HG03045 (cell line): ENCODE results near the gene WIF1.

Experiments
- ATAC-seq: cut with Tn5 transposase; IDR thresholded peaks from one replicate; pipeline ENCODE4 v1.9.1; 2021; ENCODE audit warnings: mild to moderate bottlenecking, moderate library complexity; ENCODE audit not compliant: unreplicated experiment

Gene WIF1

DNA sequence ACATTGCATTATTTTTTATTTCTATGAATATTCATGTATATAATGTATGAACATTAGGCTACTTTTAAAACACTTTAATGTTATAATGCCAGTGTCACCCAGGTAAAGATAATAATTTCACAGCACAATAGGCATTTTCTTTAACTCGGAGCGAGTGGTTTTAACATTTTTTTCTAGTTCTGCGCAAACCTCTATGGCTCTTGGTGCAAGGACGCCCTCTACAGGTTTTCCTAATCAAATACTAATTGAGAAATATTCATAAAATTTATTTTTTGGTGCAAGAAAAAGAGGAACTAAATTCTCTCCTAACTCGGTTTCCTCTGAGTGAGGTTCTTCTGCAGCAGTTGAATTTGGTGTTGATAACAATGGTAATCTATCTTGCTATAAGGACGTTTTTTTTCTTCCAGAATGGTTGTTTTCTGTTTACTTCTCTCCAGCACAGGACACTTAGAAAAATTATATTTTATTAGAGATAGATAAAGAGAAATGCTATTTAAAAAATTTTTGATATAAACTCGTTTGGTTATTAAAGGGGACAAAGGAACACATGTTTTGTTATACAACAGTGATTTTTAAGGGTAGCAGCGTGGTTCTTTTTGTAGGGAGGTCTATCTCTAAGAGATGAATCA, 2.4 kb upstream of the WIF1 start:
- ATAC-seq, result no peak

DNA sequence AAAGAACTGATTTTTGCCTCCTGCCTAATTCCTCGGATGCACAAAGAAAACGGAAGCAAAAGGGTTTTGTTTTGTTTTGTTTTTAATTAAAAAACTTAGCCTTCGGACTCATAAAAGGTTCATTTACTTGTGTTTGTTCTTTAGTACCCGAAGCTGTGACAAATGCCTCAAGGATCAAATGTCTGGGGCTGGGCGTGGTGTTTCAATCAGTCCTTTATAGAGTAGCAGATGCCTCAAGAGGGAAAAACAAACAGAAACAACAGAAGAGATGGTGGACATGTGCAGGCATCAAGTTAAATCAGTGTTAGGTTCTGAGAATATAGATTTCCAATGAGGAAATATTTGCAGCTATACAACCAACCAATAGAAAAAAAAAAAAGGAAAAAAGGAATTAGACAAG, 1.6 kb upstream of the WIF1 start:
- ATAC-seq, result no peak

DNA sequence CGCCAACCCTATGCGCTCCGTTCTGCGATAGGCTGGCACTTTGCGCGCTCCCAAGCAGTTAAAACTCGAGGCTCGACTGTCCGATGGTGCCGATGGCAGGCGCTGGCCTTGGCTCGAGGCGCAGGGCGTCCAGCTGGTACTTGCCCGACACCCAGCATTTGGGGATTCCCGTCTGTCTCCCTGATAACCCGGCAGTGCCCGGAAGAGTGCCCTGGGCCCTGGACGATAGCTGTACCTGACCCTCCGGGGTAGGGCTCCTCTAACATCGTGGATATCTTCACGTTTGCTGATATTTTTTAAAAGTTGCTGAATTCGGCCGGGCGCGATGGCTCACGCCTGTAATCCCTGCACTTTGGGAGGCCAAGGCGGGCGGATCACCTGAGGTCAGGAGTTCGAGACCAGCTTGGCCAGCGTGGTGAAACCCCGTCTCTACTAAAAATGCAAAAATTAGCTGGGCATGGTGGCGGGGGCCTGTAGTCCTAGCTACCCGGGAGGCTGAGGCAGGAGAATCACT, 908 bp upstream of the WIF1 start:
- no peak for ATAC-seq

DNA sequence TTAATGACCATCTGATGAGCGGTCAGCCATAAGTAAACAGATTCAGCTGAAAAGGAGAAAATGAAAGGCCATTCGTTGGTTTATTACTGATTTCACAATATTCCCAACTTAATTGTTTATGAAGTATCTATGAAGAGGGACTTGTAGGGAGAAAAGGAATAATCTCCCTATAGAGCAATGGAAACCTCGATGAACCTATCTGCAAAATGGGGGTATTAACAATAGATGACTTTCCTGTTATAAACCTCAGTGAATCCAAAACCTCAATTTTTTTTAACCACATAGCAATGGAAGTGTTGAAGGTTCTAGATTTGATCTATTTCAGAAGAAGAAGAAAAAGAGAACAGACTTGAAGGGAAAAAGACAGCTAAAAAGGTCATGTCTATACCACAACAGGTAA, 2.0 kb downstream of the WIF1 start:
- ATAC-seq, result no peak

DNA sequence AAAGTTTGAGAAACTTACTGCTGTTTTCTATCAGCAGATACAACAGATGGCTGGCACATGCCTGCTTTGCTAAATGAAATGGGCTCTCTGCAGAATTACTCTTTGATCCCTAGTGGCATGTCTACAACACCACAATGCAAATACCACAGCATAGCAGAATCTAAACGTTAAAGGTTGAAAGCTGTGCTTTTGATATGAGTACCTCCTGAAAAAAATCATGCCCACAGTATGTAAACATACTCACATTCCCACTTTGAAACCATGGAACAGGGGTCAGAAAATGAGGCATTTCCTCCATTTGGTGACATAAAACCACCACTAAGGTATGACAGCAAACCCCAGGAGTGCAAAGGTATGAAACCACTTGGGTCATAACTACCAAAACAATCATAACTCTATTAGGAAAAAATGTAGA, 7.5 kb downstream of the WIF1 start:
- no peak for ATAC-seq

DNA sequence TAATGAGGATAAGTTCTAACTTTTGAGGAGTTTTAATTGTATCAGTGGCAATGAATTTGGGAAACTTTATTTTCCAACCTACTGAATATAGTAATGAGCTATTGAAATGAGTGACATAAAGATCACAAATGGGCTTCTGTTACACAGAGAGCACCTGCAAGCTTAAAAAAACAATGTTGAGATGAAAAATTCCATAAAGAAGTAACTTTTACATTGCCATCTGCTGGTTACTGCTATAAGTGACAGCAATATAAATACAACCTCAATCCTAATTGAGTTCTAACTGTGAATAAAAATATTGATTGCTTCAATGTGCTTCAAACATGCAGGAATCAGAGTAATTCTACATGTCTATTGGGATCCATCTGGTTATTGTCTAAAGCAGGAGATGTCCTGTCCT, 14.2 kb downstream of the WIF1 start:
- no peak for ATAC-seq

DNA sequence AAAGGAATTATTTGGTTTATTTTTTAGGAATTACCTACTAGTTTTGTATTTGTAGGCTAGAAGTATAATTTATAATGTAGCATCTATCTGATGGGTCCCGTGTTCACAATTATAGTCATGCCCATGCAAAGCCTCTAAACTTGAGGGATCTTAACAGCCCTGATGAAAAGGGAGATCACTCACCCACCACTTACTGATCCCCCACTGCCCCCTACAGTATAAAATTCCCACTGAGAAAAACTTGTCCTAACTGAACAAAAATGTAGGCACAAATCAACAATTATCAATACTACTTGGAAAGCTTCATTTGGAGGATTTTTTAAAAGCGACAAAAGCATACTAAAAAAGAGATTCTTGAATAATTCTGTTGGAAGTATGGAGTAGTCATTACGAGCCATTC, 21.0 kb downstream of the WIF1 start:
- no peak for ATAC-seq

DNA sequence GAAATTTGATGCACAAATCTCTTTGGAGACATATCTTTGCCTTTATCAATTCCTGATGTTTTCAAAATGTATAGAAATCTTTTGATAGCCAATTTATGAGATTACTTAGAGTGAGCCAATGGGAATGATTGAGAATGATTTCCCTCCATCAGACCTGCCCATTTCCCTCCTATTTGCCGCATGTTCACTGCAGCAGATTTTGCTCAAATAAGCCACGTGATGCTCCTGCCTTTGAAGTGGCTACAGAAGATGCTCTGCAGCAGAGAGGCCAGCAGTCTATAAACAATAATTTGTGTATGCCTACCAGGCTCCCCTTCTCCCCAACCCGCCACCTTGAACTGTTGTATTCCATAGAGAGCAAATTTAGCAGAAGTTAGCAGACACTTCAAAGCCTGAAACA, 21.9 kb downstream of the WIF1 start:
- no peak for ATAC-seq

DNA sequence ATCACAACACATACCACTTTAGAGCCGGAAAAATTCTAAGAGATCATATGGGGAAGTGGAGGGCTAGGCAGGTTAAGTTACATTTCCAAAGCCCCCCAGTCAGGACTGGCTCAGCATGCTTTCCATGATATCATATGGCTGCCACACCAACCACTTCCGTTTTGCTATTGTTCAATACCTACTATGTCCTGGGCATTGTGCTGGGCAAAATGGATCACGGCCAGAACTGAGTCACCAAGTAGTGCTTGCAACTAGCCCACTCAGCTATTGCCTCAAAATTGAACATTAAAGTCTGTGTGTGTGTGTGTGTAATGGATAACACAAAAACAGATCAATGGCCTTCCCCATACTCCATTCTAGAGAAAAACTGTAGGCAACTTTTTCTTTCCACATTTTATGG, 22.7 kb downstream of the WIF1 start:
- ATAC-seq, result no peak

DNA sequence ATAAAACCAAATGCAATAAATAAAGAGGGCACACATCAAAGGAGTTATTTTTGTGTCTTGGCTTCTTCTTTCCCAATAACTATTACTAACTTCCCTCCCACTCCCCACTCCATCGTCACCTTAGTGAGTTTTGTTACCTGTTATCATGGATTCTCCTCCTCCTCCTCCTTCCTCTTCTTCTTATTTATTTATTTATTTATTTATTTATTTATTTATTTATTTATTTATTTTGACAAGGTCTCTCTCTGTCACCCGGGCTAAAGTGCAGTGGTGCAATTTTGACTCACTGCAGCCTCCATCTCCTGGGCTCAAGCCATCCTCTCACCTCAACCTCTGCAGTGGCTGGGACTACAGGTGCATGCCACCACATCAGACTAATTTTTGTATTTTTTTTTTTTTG, 26.4 kb downstream of the WIF1 start:
- ATAC-seq, result no peak

DNA sequence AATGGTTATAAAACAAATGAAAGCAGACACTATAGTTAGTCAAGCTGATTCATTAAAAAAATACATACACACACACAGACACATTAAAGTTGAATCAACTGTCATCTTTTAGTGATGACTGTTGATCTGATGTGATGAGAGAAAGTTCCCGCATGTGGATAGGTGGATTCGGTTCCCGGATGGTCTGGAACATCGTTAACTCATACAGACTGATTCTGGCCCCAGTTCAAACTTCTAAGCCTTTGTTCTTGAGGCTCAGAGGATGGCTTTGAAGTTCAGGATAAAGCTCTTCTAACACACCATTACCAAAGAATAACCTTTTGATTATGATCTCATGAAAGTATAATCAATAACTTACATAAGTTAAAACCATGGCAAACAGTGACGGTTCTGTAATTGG, 27.5 kb downstream of the WIF1 start:
- no peak for ATAC-seq

DNA sequence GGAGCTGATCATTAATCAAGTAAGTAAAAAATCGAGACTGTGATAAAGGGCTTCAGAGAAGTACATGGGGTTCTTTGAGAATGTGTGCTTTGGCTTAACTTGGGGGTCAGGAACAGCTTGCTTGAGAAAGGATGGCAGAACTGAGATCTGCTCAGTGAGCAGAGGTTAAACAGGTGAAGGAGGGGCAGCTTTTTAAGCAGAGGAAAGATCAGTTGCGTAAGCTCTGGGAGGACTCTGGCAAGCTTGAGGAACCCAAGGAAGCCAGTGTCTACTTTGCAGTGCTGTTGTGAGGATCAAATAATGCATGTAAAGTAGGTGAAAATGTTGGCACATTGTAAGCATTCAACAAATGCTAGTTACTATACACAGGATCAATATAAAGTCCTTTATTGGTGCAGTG, 30.6 kb downstream of the WIF1 start:
- ATAC-seq, result no peak

DNA sequence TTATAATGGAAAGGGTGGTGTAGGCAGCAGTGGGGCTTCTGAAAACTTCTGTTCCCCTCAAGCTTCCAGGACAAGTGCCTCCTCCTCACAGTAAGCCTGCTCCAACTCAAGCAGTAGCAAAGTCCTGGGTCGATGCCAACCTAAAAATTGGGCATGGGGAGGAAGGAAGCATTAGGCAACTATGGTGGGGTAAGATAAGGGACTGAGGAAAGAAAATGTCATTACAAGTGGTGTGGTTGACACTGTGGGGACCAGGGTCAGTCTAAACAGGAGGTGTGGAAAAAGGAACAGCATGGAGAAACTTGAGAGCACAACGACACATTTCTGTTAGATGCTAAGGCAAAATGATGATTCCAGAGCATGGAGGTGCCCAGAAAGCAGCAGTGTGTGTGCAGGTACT, 34.9 kb downstream of the WIF1 start:
- ATAC-seq, result no peak

DNA sequence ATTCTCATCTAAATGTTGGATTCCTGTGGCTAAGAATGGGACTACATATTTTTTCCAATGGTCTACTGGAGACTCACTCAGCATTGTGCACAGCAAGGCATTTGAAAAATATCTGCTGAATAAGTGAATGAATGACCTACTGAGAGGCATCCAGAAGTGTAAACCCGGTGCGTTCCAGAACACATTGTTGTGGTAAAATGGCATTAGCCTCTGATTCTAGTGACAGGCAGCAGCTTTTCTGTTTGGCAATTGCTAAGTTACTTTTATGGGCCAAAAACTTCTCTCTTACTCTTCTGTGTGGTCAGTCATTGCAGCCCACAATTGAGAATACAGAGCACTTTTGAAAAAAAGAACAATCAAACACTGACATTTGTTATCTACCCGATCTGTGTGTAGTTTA, 36.5 kb downstream of the WIF1 start:
- ATAC-seq, result no peak

DNA sequence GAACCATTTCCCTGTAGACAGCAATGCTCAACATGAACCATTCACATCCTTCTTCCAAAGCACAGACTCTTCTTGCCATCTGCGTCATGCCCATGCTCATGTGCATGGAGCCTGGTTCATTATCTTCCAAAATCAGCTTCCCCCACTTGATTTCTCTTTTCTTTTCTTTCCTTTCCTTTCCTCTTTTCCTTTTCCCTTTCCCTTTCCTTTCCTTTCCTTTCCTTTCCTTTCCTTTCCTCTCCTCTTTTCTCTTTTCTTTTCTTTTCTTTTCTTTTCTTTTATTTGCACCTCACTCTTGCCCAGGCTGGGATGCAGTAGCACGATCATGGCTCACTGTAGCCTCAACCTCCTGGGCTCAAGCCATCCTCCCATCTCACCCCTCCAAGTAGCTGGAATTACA, 37.5 kb downstream of the WIF1 start:
- no peak for ATAC-seq

DNA sequence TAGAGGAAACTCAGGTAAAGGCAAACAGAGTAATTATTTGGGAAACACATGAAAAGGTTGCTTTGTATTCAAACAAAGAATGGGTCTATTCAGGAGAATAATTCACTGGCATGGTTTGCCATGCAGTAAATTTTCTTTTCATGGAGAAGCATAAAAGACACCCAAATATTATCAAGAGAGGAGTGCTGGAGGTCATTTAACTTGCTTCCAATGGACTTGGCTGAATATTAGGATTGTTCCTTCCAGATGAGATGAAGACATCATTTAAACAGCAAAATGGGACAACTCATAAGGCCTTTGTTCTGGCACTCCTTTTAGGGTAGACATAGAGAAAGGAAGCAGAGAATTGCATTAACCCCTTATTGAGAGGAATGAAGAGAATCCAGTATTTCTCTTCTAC, 38.7 kb downstream of the WIF1 start:
- no peak for ATAC-seq

DNA sequence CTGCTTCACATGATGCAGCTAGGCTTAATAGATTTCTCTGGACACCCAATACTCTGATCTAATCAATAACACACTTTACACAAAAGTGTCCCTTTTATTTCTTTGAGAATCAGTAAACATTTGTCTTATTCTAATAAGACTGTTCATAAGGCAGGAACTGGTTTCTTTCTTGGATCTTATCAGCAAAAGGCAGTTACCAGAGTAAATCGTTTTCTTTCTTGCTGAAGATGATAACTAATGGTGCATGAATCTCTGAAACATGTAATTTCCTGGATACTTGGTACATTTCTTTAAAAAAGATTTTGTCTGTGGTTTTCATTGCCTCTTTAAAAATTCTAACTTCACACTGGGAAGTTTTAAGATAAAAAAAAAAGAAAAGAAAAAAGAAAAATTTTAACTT, 39.6 kb downstream of the WIF1 start:
- no peak for ATAC-seq

DNA sequence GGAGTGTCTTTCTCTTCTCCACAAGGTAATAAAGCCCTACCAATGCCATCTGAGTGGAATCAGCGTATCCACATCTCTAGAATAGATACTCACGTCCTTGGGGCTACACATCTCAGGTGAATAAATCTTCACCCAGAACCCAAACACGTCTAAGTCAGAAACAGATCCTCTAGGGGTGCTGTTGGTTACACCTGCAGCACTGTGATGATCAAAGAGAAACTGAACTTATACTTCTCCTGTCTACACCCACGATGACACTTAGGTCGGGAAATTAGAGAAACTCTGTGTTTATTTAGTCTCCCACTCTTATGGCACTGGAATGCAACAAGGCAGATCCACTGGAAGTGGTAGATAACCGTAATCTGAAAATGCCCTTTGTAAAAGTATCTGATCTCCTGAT, 46.2 kb downstream of the WIF1 start:
- no peak for ATAC-seq

DNA sequence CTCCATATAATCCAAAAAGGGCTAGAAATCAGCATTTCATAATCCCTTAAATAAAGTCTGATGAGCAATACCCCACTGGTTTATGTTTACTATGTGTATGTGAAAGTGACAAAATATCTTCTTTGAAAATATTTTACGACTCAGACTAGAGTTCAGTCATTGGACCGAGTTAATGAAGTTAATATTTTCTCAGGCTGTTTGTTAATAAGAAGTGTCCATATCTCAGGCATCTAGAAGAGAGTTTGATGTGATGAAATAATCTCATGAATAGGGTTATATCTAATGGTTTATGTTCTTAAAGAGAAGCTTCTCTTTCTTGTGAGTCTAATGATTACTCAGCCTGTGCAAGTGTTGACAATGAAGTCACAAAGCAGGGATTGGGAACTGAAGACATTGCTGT, 51.8 kb downstream of the WIF1 start:
- no peak for ATAC-seq

DNA sequence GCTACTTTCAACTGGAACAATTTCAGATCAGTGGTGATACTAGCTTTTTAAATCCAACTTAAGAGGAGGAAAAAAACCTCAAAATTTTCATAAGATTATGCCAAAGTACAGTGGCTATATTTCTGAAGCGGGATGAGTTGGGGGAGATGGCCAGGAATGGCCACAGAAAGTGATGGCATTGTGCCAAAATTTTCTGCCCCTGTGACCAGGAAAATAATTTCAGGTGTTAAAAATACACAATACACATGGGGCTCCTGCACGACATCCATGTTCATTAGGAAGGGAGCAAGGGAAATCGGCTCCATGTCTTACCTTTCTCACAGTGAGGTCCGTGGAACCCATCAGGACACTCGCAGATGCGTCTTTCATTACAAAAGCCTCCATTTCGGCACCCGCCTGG, 53.7 kb downstream of the WIF1 start:
- ATAC-seq, result no peak

DNA sequence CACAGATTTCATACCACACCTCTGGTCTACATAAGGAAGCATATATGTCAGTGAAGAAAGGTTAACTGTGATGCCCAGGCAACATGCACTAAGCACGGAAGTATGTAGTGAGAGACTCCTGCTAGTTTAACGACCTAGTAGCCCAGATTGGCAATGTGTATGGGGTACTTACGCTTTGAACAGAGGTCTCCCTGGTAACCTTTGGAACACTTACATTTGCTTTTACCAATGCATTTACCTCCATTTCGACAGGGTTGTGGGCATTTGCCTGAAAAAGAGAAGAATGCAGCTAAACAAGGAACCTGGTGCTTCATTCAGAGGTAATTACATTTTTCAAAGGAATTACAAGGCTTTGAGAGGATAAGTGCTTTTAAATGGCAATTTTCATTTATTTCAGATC, 65.2 kb downstream of the WIF1 start:
- no peak for ATAC-seq

DNA sequence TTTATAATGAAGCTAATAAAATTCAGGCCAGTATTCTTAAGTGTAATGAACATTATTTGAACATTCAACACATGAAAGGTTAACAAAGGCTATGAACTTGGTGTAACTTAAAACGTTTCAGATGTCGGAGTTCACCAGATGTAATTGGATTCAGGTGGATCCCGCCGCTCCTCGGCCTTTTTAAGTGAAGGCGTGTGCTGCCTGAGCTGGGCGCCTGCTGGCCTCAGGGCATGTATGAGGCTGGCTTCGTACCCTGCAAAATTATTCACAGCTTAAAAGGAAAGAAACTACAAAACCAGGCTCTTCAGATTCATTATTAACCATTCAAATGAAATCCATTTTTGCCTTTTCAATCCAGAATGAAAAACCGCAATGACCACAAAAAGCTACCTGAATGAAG, 69.9 kb downstream of the WIF1 start:
- no peak for ATAC-seq

DNA sequence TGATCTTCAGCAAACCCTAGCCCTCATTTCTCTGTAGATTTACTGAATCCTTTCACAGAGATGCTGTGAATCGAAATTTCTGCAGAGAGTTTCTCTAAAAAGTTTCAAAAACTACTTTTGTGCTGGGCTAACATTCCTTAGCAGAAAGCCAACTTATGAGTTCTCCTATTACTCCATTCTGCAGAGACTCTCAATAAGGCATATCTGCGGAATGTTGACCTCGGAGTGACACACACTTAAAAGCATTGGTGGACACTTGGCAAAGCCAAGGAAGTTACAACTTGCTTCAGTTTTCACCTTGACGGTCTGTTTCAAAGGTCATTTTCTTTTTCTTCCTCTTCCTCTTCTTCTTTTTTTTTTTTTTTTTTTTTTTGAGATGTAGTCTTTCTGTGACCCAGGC, 75.8 kb downstream of the WIF1 start:
- no peak for ATAC-seq

DNA sequence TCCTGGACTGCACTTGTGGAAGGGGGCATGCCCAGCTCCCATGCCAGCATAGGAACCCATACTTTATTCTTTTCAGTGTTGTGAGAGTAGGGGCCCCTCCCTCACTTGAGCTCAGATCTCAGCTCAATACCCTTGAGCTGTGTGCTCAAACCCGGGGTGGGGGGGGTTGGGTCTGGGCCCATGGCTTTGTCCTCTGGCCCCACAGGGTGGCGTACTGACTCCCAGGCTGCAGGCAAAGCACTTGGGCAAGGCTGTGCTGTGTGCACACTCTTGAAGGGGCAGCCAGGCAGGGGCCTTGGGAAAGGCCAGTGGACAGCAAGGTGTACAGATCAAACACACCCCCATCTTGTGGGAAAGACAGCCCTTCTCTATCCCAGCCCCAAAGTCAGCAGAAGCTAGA, 81.8 kb downstream of the WIF1 start:
- no peak for ATAC-seq
